Pancreas (tissue), 10 donors: ENCODE measurements around the gene SMNDC1. TPM values are rescaled to one million over a fixed set of nuclear protein-coding genes. Genes with fewer than 3 reads are reported as not detected.
A peak's percentile ranks its signal among the peaks of the same experiment; 100 is the strongest.

ENCODE experiments used
- ATAC-seq, 4 donors: fragments of 200-7000 bp; cut with Tn5 transposase; one replicate each; pipeline versions ENCODE4 v1.8.0 to v1.9.1; 2020; ENCODE audit warnings: mild to moderate bottlenecking in 4 of 4, moderate library complexity in 4 of 4
- DNase-seq, 6 donors: peaks; one replicate each; pipeline ENCODE4 v3.0.0-alpha.2; 2020
- FAIRE-seq: peaks from 2 replicates; lab custom pipeline; 2012; peaks lifted over from hg19 to GRCh38; lab: Jason Lieb, UNC
- H3K27ac ChIP-seq, 4 donors: fragments of 200-600 bp; sonication (generic); 1 replicate in 3 of 4; 2 replicates in 1 of 4; pipeline versions ENCODE4 v1.5.0 to v1.8.0; 2020
- H3K27me3 ChIP-seq, 4 donors: fragments of 200-600 bp; one replicate each; pipeline ENCODE4 v1.8.0; 2021
- H3K36me3 ChIP-seq, 3 donors: fragments of 200-600 bp; sonication (generic) in 1 of 3; one replicate each; pipeline versions ENCODE4 v1.5.0 to v1.8.0; 2020 to 2021
- H3K4me1 ChIP-seq, 3 donors: fragments of 200-600 bp; one replicate each; pipeline ENCODE4 v1.8.0; 2021
- H3K4me3 ChIP-seq, 4 donors: fragments of 200-600 bp; sonication (generic) in 2 of 4; one replicate each; pipeline versions ENCODE4 v1.5.0 to v1.8.0; 2020 to 2021
- H3K9me3 ChIP-seq, 4 donors: fragments of 200-600 bp; one replicate each; pipeline ENCODE4 v1.8.0; 2021
- CTCF ChIP-seq, 4 donors: fragments of 200-600 bp; sonication (generic) in 3 of 4; IDR thresholded peaks; one replicate each; pipeline versions ENCODE4 v1.5.0 to v1.8.0; 2021; ENCODE audit warnings: antibody characterized with exemption in 4 of 4
- WGBS, 2 donors: extraction: QIAGEN DNeasy Blood & Tissue Kit; methylation state at CpG; one replicate each; pipeline ENCODE4 v1.1.7; 2013; 5-methylcytosine and 5-hydroxymethylcytosine counted together
- intact Hi-C, 3 donors: fragments of 100-400 bp; cut with DNase I; formaldehyde crosslinking; loops; one replicate each; pipeline versions ENCODE4 v1.11.1 to v1.14.2; 2022
- polyA plus RNA-seq, 2 donors: library from polyadenylated mRNA; stranded (reverse); fragments of 200-250 nt; gene quantifications; one replicate each; pipeline ENCODE4 v1.2.3, GENCODE V29; 2013
- total RNA-seq, 6 donors: library from RNA; stranded (reverse); fragmentation: NEBNext Ultra II Directional in 4 of 6; extraction: Animal tissue kit (Norgen Biotek cat#: 25700) in 4 of 6; gene quantifications; one replicate each; pipeline versions ENCODE4 v1.2.1 to v1.2.4, GENCODE V29; 2021 to 2023
- donor health status: healthy with polysubstance abuse.
- donor health status: DM: no; HTN: no; CAD: no; lungs with moderate emphysema.
- donor health status: DM: no; HTN: no; CAD: no.
- donor health status: control.
- donor health status: control.
- donor health status: Bipolar disorder and iron deficiency.
- donor health status: DM: yes; HTN: yes; CAD: no.
- donor health status: DM: no; HTN: no; CAD: no.
- donor health status: DM: no; HTN: no; CAD: no.
- donor health status: DM: yes; HTN: yes; CAD: no.

Gene SMNDC1
- total and polyA plus RNA-seq, 8 donors: 5.2 to 13.7 (median 9.4) TPM

- no peak for ATAC-seq
- no peak for FAIRE-seq
- no peak for TF ChIP-seq CTCF (IDR thresholded peaks at IDR 0.05)
- Histone ChIP-seq H3K4me1 (peaks cover 9 to 22% (median 14%) of the 10 kb centered on the region in 3 donors), H3K27ac (no peak overlapping the region), H3K36me3 (no peaks in the 10 kb centered on the region), H3K27me3 (no peaks in the 10 kb centered on the region), H3K9me3 (no peaks in the 10 kb centered on the region), H3K4me3 (no peak overlapping the region)
- 81 to 91% methylated on average over 3 of the region's 3 CpGs for WGBS, 2 donors
- DNase-seq: no peak
- intact Hi-C loops: no loop called here
Measured at GRCh38 chr10:110244550-110244949, 60.2 kb downstream of the SMNDC1 start.

- H3K4me3 ChIP-seq: no peak overlapping the region
- peaks cover 9 to 24% (median 16%) of the 10 kb centered on the region in 3 donors for H3K4me1 ChIP-seq
- FAIRE-seq (no peak), DNase-seq (no peak), ATAC-seq (no peak)
- no peaks in the 10 kb centered on the region for H3K9me3 ChIP-seq
- intact Hi-C loops: no loop called here
- H3K36me3 ChIP-seq: no peaks in the 10 kb centered on the region
- no peak for TF ChIP-seq CTCF (IDR thresholded peaks at IDR 0.05)
- H3K27ac ChIP-seq: peak overlapping the region in 1 of 4 donors; percentile 17
- no peaks in the 10 kb centered on the region for H3K27me3 ChIP-seq
- WGBS, 2 donors: 75 to 81% methylated on average over 1 of the region's 1 CpG
Measured at GRCh38 chr10:110242511-110242910, 62.2 kb downstream of the SMNDC1 start.

- Histone ChIP-seq H3K27ac (peak overlapping the region in 1 of 4 donors; percentile 17), H3K27me3 (no peaks in the 10 kb centered on the region), H3K4me1 (peaks cover 9 to 24% (median 16%) of the 10 kb centered on the region in 3 donors), H3K9me3 (no peaks in the 10 kb centered on the region), H3K36me3 (no peaks in the 10 kb centered on the region), H3K4me3 (no peak overlapping the region)
- FAIRE-seq (no peak), DNase-seq (no peak), ATAC-seq (peak in 2 of 4 donors; percentile 14 to 41)
- TF ChIP-seq CTCF (IDR thresholded peaks at IDR 0.05): no peak
- intact Hi-C loops: no loop called here
- 50 to 53% methylated on average over 2 of the region's 2 CpGs for WGBS, 2 donors
Measured at GRCh38 chr10:110241841-110242240, 62.9 kb downstream of the SMNDC1 start.

- Histone ChIP-seq H3K4me3 (no peak overlapping the region), H3K27ac (no peak overlapping the region), H3K4me1 (peaks cover 9 to 24% (median 16%) of the 10 kb centered on the region in 3 donors), H3K27me3 (no peaks in the 10 kb centered on the region), H3K9me3 (no peaks in the 10 kb centered on the region), H3K36me3 (no peaks in the 10 kb centered on the region)
- TF ChIP-seq CTCF (IDR thresholded peaks at IDR 0.05): no peak
- peak in 2 of 4 donors; percentile 32 to 60 for ATAC-seq
- intact Hi-C loops: no loop called here
- WGBS, 2 donors: 70 to 75% methylated on average over 3 of the region's 3 CpGs
- no peak for FAIRE-seq
- no peak for DNase-seq
Measured at GRCh38 chr10:110241407-110241806, 63.3 kb downstream of the SMNDC1 start.

Other genes starting within 250 kb of the SMNDC1 start
- gene MXI1, start 97.3 kb downstream of the SMNDC1 start, total RNA-seq: 10 to 100 TPM; 17.8 to 30.5 (median 22.6) TPM
- 10 to 100 TPM in 1 of 2 donors, 1 to 10 TPM in 1; 8.2 to 20.4 TPM for gene MXI1, start 97.3 kb downstream of the SMNDC1 start, polyA plus RNA-seq
- gene DUSP5, start 193.0 kb upstream of the SMNDC1 start, total RNA-seq: 10 to 100 TPM in 1 of 6 donors, 1 to 10 TPM in 5; 2.7 to 11.8 (median 3.8) TPM
- 10 to 100 TPM in 1 of 2 donors, 1 to 10 TPM in 1; 7.2 to 12.8 TPM for gene DUSP5, start 193.0 kb upstream of the SMNDC1 start, polyA plus RNA-seq